HepG2 (cell line): ENCODE results near the gene ETS2. TPM values are rescaled to one million over a fixed set of nuclear protein-coding genes. Genes with fewer than 3 reads are reported as not detected.

Source experiments
- ATM ChIP-seq: fragments of 450-650 bp; IDR thresholded peaks from 2 replicates; pipeline ENCODE4 v1.7.1; 2017; ENCODE audit warnings: mild to moderate bottlenecking, borderline replicate concordance
- FOSL2 ChIP-seq: sonication (generic); formaldehyde crosslinking; IDR thresholded peaks from 2 replicates; pipeline ENCODE4 v1.4.0; 2020; ENCODE audit warnings: missing genetic modification reagents
- FOXA3 ChIP-seq: IDR thresholded peaks from 2 replicates; pipeline ENCODE4 v1.6.1; 2016; ENCODE audit warnings: missing genetic modification reagents, missing compliant biosample characterization
- HES4 ChIP-seq: sonication (generic); formaldehyde crosslinking; IDR thresholded peaks from 2 replicates; pipeline ENCODE4 v1.9.0; 2021; ENCODE audit warnings: mild to moderate bottlenecking, missing genetic modification reagents, borderline replicate concordance
- HIVEP1 ChIP-seq: sonication (generic); formaldehyde crosslinking; IDR thresholded peaks from 2 replicates; pipeline ENCODE4 v1.4.0; 2020; ENCODE audit warnings: mild to moderate bottlenecking, missing genetic modification reagents
- KMT2A ChIP-seq: sonication (generic); formaldehyde crosslinking; IDR thresholded peaks from 2 replicates; pipeline ENCODE4 v1.4.0; 2020; ENCODE audit warnings: missing genetic modification reagents
- MTF2 ChIP-seq: sonication (generic); formaldehyde crosslinking; IDR thresholded peaks from 2 replicates; pipeline ENCODE4 v1.5.0; 2020; ENCODE audit warnings: missing genetic modification reagents, borderline replicate concordance
- NFE2L1 ChIP-seq: sonication (generic); formaldehyde crosslinking; IDR thresholded peaks from 2 replicates; pipeline ENCODE4 v1.4.0; 2020; ENCODE audit warnings: missing genetic modification reagents, mild to moderate bottlenecking, borderline replicate concordance
- PRPF4 ChIP-seq: fragments of 200-400 bp; formaldehyde crosslinking; IDR thresholded peaks from 2 replicates; pipeline ENCODE4 v1.6.1; 2016; ENCODE audit warnings: low read length, low read depth; ENCODE audit not compliant: poor library complexity, severe bottlenecking
- RBM22 ChIP-seq: fragments of 200-400 bp; formaldehyde crosslinking; optimal IDR thresholded peaks from 2 replicates; pipeline ENCODE3; 2017; ENCODE audit warnings: mild to moderate bottlenecking, low read length, moderate library complexity
- REXO4 ChIP-seq: sonication (generic); formaldehyde crosslinking; IDR thresholded peaks from 2 replicates; pipeline ENCODE4 v1.8.0; 2022; ENCODE audit warnings: missing genetic modification reagents, mild to moderate bottlenecking, borderline replicate concordance
- SMAD9 ChIP-seq: sonication (generic); formaldehyde crosslinking; IDR thresholded peaks from 2 replicates; pipeline ENCODE4 v1.5.1; 2020; ENCODE audit warnings: mild to moderate bottlenecking, missing genetic modification reagents
- SP1 ChIP-seq, 2 experiments: fragments of 450-650 bp in 1 of 2; sonication (generic) in 1 of 2; formaldehyde crosslinking in 1 of 2; IDR thresholded peaks; 2 replicates each; pipeline versions ENCODE4 v1.4.0 to v1.6.1; 2016 to 2020; ENCODE audit warnings: missing genetic modification reagents in 1 of 2
- TBL1XR1 ChIP-seq: fragments of 150-350 bp; IDR thresholded peaks from 2 replicates; pipeline ENCODE4 v1.6.1; 2014; ENCODE audit warnings: borderline replicate concordance, low read length; ENCODE audit not compliant: partially characterized antibody
- TRAFD1 ChIP-seq: sonication (generic); formaldehyde crosslinking; IDR thresholded peaks from 2 replicates; pipeline ENCODE4 v1.5.1; 2020; ENCODE audit warnings: missing genetic modification reagents, mild to moderate bottlenecking, borderline replicate concordance
- ZBTB25 ChIP-seq: IDR thresholded peaks from 2 replicates; pipeline ENCODE4 v1.6.1; 2018; ENCODE audit warnings: missing genetic modification reagents
- ZNF160 ChIP-seq: sonication (generic); formaldehyde crosslinking; IDR thresholded peaks from 2 replicates; pipeline ENCODE4 v1.8.0; 2022; ENCODE audit warnings: mild to moderate bottlenecking, inconsistent platforms, missing genetic modification reagents
- ZNF263 ChIP-seq: sonication (generic); formaldehyde crosslinking; IDR thresholded peaks from 2 replicates; pipeline ENCODE4 v1.4.0; 2020; ENCODE audit warnings: missing genetic modification reagents
- ZNF44 ChIP-seq: sonication (generic); formaldehyde crosslinking; IDR thresholded peaks from 2 replicates; pipeline ENCODE4 v1.5.1; 2020; ENCODE audit warnings: mild to moderate bottlenecking, missing genetic modification reagents
- ZNF501 ChIP-seq: sonication (generic); formaldehyde crosslinking; IDR thresholded peaks from 2 replicates; pipeline ENCODE4 v1.5.1; 2020; ENCODE audit warnings: mild to moderate bottlenecking, moderate library complexity, missing genetic modification reagents
- ZNF607 ChIP-seq: sonication (generic); formaldehyde crosslinking; IDR thresholded peaks from 2 replicates; pipeline ENCODE4 v1.5.1; 2020; ENCODE audit warnings: missing genetic modification reagents, mild to moderate bottlenecking, borderline replicate concordance
- ZNF615 ChIP-seq: sonication (generic); formaldehyde crosslinking; IDR thresholded peaks from 2 replicates; pipeline ENCODE4 v1.5.0; 2020; ENCODE audit warnings: mild to moderate bottlenecking, missing genetic modification reagents, borderline replicate concordance
- ZNF678 ChIP-seq: sonication (generic); formaldehyde crosslinking; IDR thresholded peaks from 2 replicates; pipeline ENCODE4 v1.4.0; 2020; ENCODE audit warnings: mild to moderate bottlenecking, missing genetic modification reagents
- ZNF780A ChIP-seq: sonication (generic); formaldehyde crosslinking; IDR thresholded peaks from 2 replicates; pipeline ENCODE4 v1.8.0; 2022; ENCODE audit warnings: mild to moderate bottlenecking, missing genetic modification reagents, moderate library complexity
- polyA plus RNA-seq, 8 experiments: library from polyadenylated mRNA; depleted of rRNA in 3 of 8; stranded (reverse) in 7 of 8; unstranded in 1 of 8; fragments of >200 nt; fragmentation: Illumina TruSeq in 4 of 8; extraction: Trizol in 4 of 8; gene quantifications; 2 replicates each; pipeline versions ENCODE4 v1.2.1 to v1.2.3, GENCODE V29; 2011 to 2016; ENCODE audit warnings: low read depth in 4 of 8, missing spikeins in 1 of 8, mixed read lengths in 1 of 8; ENCODE audit not compliant: insufficient read depth in 1 of 8
- total RNA-seq, 5 experiments: library from RNA; depleted of rRNA; stranded (reverse); fragments of >200 nt; fragmentation: Illumina TruSeq; extraction: Trizol; gene quantifications; 2 replicates each; pipeline ENCODE4 v1.2.3, GENCODE V29; 2016; ENCODE audit warnings: low read depth in 1 of 5
- TF ChIP-seq, protein P1 (sequence below): sonication (generic); formaldehyde crosslinking; IDR thresholded peaks from 2 replicates; pipeline ENCODE4 v1.4.0; 2020; ENCODE audit warnings: missing genetic modification reagents, low read depth, mild to moderate bottlenecking, borderline replicate concordance

Gene ETS2
- total and polyA plus RNA-seq, 2 of the 13 experiments (the other 11 are each of a cell fraction or from before 2014, with no cell fraction given) = 24.6 to 64.4 TPM

DNA sequence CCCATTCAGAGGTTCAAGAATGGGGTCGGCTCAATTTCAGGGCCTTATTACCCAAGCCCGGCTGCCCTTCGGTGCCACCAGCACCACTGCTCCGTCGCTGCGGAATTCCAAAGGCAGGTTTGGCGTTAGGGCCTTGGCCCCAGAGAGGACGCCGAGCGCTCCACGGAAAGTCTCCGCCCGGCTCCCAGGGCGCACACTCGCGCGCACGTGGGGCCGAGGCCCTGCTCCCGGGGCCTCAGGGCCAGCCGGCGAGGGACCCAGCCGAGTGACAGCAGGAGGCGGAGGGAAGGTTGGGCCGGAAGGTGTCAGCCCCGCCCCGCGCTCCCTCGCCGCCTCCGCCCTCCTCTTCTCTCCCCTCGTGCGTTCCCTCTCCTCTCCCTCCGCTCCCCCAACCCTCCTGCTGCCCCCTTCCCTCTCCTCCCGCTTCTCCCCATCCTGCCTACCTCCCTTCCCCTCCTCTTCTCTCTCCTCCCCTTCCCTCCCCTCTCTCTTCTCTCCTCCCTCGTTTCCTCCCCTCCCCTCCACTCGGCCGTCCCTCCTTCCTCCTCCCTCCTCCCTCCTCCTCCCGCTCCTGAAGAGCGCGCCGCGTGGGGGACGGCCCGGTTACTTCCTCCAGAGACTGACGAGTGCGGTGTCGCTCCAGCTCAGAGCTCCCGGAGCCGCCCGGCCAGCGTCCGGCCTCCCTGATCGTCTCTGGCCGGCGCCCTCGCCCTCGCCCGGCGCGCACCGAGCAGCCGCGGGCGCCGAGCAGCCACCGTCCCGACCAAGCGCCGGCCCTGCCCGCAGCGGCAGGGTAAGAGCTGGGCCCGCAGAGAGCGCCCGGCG is at the start of gene ETS2 (continued):
- peak; percentile 68; the same call in 1 of the 2 replicates for TF ChIP-seq FOXA3 (CRISPR knock-in tag)
- TF ChIP-seq HES4 (CRISPR knock-in tag) = peak; percentile 70
- TF ChIP-seq MTF2 (CRISPR knock-in tag) = peak; percentile 69; the same call in 1 of the 2 replicates
- no peak for TF ChIP-seq SP1 (IDR thresholded peaks at IDR 0.05)
- TF ChIP-seq SP1 (CRISPR knock-in tag; IDR thresholded peaks at IDR 0.05) = peak; percentile 77
- no peak for TF ChIP-seq PRPF4
- TF ChIP-seq, protein P1, sequence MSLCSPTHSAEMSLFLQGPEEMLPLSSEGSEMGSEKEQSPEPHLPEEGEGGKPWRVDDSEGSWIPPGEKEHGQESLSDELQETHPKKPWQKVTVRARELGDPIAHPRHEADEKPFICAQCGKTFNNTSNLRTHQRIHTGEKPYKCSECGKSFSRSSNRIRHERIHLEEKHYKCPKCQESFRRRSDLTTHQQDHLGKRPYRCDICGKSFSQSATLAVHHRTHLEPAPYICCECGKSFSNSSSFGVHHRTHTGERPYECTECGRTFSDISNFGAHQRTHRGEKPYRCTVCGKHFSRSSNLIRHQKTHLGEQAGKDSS (CRISPR knock-in tag) = peak; percentile 94
- peak; percentile 88 for TF ChIP-seq ZNF780A
- TF ChIP-seq FOSL2 = peak; percentile 56; the same call in 1 of the 2 replicates
- TF ChIP-seq RBM22 = no peak
- TF ChIP-seq REXO4 = no peak
- no peak for TF ChIP-seq SMAD9 (CRISPR knock-in tag)
- TF ChIP-seq ZNF501 (CRISPR knock-in tag) = peak; percentile 30
- TF ChIP-seq ZNF160 (CRISPR knock-in tag) = peak; percentile 84; the same call in 1 of the 2 replicates
- TF ChIP-seq ZNF44 (CRISPR knock-in tag) = no peak
- TF ChIP-seq ZNF615 (CRISPR knock-in tag) = no peak
- no peak for TF ChIP-seq TRAFD1 (CRISPR knock-in tag)
- no peak for TF ChIP-seq NFE2L1 (CRISPR knock-in tag)
- TF ChIP-seq ZNF678 (CRISPR knock-in tag) = peak; percentile 83; the same call in 1 of the 2 replicates
- peak; percentile 77; the same call in 1 of the 2 replicates for TF ChIP-seq HIVEP1 (CRISPR knock-in tag)
- TF ChIP-seq ZNF607 (CRISPR knock-in tag) = peak; percentile 89
- no peak for TF ChIP-seq TBL1XR1
- TF ChIP-seq ZBTB25 (CRISPR knock-in tag) = no peak
- TF ChIP-seq ZNF263 (CRISPR knock-in tag) = peak; percentile 96
- TF ChIP-seq KMT2A (CRISPR knock-in tag) = peak; percentile 68; the same call in 1 of the 2 replicates
- no peak for TF ChIP-seq ATM
